GM19328 (cell line): ENCODE data around the gene NLRP9.

Experiments
- ATAC-seq: cut with Tn5 transposase; IDR thresholded peaks from one replicate; pipeline ENCODE4 v1.9.1; 2021; ENCODE audit warnings: mild to moderate bottlenecking, moderate library complexity; ENCODE audit not compliant: unreplicated experiment

Gene NLRP9

DNA sequence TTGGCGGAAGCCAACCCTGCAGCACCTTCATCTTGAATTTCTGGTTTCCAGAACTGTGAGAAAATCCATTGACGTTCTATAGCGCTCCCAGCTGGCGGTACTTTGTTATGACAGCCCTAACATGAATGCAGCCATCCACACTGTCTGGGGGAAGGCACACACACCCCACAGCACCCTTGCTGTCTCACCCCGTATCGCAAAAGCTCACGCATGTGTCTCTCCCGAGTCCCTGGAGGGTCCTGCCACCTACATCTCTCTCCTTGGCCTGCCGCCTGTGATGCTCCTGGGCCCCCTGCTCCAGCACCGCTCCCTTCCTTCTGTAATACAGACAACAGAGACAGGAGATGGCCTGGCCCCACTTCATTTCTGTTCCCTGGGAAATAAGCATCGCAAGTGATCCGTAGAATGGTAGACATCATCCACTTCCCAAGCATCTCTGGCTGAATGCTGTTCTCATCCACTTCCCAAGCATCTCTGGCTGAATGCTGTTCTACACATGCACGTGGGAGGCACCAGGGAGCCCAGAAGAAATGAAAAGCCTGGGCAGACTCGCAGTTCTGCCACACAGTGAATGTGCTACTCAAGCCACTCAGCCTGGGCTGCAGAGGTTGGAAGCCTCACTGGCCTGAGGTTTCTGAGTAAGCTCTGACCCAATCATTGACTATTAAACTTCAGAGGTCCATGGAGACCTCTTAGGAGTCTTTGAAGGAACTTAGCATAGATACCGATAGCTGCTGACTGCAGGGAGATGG, 33.5 kb downstream of the NLRP9 start:
- ATAC-seq: no peak

DNA sequence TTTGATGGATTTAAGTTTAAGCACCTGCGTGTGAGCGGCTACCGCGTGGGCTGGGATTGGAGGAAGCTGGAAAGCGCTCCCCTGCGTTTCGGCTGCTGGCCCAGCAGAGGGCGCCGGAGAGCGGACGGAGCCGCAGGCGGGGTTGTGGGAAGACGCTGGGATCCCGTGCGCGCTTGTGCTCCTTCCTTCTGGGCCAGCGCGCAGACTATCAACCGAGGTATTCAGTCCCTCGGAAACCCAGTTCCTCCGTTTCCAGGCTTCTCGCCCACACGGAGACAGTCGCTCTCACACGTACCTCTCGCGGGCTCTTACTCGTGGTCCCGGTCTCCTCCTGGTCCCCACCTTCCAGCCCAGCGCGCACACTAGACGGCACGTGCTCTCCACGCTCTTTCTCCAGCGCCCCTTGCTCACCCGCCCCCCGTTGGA, 34.4 kb downstream of the NLRP9 start:
- ATAC-seq: no peak

DNA sequence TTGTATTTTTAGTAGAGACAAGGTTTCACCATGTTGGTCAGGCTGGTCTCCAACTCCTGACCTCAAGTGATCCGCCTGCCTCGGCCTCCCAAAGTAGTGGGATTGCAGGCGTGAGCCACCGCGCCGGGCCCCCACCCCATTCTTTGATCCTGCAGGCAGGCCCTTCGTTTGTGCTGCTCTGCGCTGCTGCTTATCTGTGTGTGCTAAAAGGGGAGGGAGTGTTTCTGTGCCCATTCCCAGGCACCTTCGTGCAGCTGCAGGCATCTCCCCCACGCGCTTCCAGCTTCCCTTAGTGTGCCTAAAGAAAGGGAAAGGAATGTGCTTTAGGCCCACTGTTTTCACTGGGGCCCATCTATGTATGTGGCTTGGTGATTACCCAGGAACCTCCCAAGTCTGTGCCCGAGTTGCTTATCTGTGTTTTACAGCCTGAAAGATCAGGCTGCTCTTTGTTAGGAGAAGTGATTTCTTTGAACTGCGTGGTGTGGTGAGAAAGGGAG, 36.0 kb downstream of the NLRP9 start:
- no peak for ATAC-seq

DNA sequence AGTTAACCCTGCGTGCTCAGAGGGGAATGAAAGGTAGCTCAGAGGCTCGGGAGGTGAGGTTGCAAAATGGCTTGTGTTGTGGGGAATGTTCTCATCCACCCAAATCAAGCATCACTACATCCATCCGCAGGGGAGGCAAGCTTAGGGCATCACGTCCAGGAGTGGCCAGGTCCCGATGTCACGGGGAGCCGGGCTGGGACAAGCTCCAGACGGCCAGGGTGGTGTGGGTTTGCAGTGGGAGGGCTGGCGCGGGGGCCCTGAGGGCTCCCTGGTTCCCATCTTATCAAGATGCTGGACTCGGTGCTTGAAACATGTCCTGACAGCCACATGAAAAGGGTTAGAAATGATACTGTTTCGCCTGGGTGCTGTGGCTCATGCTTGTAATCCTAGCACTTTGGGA, 37.4 kb downstream of the NLRP9 start:
- no peak for ATAC-seq

DNA sequence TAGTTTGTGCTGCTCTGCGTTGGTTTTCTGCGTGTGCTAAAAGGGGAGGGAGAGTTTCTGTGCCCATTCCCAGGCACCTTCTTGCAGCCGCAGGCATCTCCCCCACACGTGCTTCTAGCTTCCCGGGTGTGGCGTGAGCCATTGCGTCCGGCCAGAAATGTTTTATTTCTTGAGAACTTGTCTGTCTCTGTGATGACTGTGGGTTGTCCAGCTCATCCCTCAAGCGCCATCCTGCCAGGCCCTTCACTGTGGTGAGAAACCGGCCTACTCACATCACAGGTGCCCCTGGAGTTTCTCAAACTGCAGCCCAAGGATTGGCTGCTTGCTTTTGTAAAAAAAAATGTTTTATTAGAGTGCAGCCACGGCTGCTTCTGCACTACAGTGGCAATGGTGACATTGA, 39.0 kb downstream of the NLRP9 start:
- no peak for ATAC-seq

DNA sequence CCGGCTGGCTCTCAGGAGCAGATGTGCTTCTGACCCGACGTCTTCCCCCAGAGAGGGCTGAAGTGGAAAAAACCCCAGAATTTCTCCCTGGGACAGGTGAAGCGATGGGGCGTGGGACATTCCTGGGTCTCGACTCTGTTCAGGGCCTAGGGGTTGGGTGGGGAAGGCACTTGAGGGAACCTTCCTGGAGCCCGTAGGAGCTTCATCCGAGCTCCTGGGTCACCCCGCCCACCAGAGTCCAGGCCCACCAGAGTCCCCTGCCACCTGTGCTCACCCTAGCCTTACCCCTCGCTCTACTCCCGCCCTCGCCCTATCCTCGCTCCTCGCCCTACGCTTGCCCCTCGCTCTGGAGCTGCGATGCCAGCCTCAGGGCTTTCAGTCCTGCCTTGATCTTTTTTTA, 39.9 kb downstream of the NLRP9 start:
- ATAC-seq: no peak

DNA sequence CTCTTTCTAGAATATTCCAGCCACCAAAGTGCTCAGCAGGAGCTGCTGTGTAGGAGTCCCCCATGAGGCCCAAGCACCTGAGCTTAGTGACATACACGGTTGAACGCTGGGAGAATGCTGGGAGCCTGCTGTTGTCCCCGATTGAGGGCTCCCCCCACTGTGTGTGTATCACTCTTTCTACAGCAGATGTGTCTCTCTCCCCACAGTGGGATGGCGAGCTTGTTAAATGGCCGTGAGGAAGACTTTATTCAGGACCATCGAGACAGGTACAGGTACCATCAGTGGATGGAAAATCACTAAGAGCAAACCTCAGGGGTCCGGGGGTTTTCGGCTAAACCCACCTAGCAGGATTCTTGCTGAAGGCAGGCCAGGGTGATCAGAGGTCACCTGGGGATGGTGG, 40.5 kb downstream of the NLRP9 start:
- no peak for ATAC-seq

DNA sequence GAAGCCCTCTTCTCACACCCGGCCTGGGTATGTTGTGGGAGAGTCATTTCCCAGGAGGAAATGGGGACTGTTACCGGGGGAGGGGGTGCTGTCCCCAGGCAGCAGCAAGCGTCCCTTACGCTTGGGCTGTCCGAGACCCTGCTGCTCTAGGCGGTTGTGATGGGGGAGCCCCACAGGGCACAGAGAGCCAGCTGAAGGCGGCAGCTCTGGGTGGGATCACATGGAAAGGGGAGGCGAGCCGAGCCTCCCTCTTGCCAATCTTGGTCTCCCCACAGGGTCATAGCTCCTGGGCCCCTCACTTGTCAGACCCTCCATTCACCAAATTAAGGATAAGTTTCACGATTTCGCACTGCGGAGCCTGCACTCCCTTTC, 41.1 kb downstream of the NLRP9 start:
- ATAC-seq: no peak

DNA sequence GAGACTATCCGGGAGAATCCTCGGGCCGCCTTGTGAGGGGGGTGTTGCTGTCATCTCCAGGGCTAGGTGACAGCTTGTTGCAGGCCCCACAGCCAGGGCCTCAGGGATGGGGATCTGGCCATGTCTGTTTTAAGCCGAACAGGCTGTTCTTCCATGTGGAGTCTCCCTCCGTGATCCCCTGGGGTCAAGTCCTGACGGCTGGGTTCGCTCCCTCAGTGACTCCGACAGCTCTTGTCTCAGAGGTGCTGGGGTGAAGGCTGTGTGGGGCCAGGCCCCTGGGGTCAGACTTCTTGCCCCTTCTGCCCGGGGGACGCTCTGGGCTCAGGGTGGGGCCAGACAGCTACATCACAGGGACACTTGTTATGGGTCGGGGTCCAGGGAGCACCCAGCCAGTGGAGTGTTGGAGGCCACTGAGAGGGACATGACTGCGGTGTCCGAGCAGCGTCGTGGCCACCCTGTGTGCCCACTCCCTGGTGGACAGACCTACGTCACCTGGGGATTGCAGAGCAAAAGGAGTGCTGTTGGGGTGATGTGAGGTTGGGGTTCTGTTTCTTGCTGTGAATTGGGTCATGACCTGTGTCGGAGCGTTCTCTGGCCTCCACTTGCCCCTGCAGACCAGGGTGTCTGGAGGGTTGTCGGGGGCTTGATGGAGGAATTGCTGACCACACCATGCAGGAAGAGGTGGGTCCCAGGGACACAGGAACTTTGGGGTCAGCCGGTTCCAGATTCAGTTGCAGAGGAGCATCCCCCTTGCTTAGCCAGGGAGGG, 41.7 kb downstream of the NLRP9 start:
- ATAC-seq: no peak

DNA sequence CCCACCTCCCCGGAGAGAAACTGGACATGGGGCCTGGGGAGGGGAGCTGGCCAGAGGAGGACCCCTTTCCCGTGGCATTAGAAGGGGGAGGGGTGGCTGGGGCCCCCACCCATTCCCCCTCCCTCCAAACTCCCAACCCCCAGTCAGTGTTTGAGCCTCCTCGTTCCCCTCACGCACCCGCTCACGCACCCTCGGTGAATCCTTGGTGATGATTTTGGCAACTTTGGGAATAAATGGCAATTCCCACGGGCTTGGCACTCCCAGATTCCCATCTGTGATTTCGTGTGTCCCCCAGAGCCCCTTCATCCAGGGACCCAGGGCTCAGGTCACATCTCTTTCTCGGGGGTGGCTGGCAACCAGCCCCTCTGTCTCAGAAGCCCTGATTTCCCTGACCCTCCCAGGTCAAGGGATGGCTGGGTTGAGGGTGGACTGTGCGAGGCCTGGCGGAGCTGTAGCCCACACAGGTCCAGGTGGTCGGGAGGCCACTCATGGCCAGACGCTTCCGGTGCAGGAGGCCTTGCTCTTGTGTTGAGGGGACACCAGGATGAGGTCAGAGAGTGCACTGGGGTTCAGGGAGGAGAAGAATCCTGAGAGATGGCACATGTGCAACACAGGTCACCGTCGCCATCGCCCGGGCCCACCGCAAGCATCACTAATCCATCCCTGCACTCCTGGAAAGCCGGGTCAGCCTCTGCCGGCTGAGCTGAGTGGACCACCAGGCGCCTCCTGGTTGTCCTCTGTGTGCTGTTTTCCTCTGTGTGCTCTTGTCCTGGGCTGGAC, 42.5 kb downstream of the NLRP9 start:
- ATAC-seq: no peak

DNA sequence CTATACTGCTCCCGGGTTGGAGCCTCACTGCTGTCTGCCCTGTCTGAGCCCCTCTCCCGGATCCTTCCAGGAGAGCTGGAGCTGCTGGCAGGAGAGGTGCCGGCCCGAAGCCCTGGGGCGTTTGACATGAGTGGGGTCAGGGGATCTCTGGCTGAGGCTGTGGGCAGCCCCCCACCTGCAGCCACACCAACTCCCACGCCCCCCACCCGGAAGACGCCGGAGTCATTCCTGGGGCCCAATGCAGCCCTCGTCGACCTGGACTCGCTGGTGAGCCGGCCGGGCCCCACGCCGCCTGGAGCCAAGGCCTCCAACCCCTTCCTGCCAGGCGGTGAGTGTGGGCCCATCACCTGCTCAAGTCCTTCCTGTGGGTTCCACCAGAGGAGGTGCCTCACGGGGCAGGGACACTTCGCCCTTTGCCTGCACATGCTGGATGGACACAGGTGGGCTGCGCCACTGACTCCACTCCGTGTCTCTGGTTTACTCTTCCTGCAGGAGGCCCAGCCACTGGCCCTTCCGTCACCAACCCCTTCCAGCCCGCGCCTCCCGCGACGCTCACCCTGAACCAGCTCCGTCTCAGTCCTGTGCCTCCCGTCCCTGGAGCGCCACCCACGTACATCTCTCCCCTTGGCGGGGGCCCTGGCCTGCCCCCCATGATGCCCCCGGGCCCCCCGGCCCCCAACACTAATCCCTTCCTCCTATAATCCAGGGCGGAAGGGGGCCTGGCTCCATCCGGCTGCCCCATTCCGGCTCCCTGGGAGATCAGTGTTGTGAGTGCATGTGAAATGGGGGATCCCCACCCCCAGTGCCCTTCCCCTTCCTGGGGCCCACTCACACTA, 43.3 kb downstream of the NLRP9 start:
- ATAC-seq: no peak

DNA sequence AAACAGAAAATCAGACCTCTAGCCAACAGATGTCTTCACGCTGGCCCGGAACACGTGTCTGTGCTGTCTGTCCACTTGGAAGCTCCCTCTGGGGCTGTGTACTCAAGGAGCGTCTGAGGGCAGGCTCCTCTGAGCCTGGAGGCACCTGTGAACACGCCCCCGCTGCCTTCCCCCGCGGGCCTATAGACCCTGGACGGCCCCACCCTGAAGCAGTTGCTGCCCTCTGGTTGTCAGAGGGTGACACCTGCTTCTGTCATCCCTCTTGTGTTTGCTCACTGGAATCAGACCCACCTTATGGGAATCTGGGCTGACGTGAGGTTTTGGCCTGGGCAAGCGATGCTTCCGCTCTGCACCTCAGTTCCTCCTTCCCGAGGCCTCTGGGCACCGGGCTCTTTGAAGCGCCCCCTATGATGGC, 44.0 kb downstream of the NLRP9 start:
- ATAC-seq: no peak

DNA sequence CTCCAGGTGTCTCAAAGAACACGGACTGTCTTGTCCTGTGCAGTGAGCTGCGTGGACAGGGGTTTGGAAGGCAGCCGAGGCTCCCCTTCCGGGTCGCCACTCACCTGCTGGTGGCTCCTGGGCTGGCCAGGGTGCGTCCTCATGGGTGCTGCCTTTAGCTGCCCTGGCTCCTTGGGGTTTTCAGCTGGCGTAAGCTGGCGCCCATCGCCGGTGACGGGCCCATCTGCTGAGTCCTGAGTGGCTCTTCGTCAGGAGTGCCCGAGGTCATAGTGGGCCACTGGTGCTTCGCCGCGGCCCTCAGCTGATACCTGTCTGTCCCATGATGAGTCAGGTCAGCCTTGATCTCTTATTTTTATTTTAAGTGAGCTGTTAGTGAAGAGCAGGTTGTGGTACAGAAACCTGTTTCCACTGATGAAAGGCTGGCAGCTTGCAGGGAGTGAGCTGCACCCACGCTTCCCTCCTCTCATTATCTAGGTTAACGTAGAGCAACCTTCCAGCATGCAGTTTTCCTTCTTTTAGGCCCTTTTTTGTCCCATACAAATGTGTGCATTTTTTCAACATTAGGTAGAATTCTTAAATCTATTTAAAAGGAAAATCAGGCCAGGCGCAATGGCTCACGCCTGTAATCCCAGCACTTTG, 44.7 kb downstream of the NLRP9 start:
- ATAC-seq: no peak

DNA sequence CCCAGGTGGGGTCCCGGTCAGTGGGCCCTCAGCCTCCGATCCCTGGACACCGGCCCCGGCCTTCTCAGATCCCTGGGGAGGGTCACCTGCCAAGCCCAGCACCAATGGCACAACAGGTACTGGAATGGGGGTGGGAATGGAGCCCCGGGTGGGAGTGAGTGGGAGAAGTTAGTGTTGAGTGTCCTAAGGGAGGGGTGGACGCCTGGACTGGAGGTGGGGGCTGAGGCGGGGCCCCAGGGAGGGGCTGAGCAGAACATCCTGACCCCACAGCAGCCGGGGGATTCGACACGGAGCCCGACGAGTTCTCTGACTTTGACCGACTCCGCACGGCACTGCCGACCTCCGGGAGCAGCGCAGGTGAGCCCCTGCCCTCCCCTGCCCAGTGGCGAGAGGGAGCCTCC, 45.5 kb downstream of the NLRP9 start:
- ATAC-seq: no peak

DNA sequence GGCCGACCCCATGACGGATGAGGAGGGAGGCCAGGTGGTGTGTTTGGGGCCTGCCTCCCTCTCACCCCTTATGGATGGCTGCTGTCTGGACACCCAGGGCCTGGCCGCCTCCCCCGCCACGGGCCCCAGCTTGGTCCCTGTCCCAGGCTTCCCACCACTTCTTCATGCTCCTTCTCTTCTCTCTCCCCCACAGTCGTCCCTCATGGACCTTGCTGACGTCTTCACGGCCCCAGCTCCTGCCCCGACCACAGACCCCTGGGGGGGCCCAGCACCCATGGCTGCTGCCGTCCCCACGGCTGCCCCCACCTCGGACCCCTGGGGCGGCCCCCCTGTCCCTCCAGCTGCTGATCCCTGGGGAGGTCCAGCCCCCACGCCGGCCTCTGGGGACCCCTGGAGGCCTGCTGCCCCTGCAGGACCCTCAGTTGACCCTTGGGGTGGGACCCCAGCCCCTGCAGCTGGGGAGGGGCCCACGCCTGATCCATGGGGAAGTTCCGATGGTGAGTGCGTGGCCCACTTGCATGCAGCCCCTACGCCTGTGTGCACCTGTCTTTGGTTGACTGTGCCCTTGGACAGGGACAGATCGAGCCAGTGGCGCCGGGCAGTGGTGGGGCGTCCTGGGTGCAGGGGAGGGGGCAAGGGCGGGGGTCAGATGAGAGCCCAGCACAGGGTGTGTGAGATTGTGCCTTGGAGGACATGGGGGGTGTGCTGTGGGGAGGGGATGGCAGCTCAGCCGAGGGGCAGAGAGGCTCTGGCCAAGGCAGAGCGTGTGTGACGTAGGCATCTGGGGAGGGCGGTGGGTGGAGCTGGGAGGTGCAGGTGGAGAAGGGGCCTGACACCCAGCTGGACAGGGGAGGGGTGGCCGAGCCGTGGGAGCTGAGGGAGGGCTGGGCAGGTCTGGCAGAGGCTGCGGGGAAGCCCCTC, 46.4 kb downstream of the NLRP9 start:
- no peak for ATAC-seq

DNA sequence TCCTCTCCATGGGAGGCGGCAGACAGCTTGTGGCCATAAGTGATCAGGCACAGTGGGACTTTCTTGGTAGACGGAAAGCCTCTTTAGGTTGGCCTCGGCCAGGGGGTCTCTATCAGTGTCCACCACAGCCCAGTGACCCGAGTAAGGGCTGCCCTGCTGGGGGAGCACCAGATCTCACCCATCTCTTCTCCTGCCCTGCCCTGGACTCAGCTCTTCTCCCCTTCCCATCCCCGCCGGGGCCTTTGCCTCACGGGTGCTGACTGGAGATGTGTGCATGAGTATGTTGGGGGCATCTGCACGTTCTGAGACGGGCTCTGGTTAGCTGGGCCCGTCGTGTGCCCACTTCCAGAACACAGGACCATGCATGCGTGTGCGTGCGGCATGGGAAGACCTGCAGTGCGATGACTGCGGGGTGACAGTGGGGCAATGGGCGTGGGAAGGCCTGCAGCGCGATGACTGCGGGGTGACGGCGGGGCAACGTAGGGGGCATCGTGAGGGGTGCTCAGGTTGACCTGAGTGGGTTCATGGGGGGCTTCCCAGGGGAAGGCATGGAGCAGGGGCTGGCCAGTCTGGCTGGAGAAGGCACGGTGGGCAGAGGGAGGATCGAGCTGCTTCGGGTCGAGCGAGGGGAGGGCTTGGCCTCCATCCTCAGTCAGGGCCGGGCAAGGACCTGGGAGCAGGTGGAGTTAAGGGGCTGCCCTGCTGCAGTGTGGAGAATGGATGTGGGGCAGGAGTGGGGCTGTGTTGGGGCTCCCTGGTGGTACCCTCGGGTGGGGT, 47.2 kb downstream of the NLRP9 start:
- ATAC-seq: no peak

DNA sequence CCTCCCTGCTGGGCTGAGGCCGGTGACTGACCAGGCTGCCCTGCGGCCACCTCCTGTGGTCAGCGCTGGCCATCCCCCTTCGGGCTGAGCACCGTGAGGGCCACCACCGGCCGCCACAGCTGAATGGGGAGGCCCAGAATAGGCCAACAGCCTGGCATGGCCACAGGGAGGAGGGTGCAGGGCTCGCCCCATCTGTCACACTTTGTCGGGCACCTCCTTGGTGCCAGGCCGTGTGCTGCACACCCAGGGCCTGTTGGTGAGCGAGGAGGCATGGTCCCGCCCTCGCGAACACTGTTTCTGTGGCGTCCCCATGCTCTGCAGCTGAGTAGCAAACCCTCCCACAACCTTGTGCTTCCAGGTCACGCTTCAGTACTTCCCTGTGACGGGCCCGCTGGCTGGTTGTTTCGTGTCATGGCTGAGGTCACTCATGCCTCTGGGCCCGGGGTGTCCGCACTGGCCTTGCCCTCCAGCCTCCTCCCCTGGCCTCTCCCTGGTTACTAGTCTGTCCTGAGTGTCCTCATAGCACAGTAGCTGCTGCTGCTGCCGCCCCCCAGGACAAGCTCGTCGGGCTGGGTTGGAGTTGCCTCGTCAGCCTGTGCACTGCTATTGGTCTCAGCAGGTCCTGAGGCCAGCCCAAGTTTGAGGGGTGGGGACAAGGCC, 48.0 kb downstream of the NLRP9 start:
- ATAC-seq: no peak
